COLO668 (cell line): ENCODE data around the gene TMPRSS9.
A peak's percentile ranks its signal among the peaks of the same experiment; 100 is the strongest.
"Not testable (repeated sequence)": the region's sequence is repeated elsewhere in the genome, so short reads cannot be mapped to it uniquely, and the experiment has no call there.

ENCODE experiments used
- DNase-seq: peaks from one replicate; lab custom pipeline; 2025; ENCODE audit not compliant: unreplicated experiment; lab: John Stamatoyannopoulos, UW

The TMPRSS9 gene

DNA sequence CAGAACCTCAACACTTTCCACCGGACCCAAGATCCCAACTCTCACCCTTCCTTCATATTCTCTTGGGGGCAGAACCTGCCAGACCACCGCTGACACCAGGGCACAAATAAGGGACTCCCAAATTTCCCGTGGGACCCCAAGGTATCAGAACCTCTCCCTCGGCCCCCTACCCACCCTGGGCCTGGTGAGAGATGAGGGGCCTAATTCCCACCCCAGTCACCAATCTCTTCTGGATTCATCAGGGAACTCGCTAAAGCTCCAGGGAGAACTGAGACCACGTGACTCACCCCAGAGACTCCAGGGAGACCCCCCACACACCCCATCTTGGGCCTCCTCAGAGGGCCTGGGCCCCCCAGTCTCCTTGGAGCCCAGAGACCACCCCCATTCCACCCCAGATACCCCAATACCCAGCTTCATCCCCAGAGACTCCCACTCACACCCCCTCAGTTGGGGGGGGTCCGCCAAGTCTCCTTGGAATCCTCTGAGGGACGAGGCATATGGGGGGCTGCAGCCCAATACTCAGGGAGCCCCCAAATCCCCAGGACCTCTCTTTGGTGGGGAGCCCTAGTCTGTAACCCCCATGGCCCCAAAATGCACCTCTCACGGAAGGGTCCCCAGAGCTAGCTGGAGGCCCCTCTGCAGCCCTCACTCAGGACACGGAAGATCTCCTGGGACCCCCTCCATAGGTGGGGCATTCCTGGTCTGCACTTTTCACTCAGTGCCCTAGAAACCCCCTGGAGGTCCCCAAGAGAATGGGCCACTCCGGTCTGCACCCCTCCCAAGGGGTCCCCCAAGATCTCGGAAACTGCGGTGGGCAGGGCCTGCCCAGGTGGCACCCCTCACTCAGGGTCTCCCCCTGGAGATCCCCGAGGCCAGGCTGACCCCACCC lies 95.1 kb downstream of the TMPRSS9 start:
- DNase-seq, result no peak

DNA sequence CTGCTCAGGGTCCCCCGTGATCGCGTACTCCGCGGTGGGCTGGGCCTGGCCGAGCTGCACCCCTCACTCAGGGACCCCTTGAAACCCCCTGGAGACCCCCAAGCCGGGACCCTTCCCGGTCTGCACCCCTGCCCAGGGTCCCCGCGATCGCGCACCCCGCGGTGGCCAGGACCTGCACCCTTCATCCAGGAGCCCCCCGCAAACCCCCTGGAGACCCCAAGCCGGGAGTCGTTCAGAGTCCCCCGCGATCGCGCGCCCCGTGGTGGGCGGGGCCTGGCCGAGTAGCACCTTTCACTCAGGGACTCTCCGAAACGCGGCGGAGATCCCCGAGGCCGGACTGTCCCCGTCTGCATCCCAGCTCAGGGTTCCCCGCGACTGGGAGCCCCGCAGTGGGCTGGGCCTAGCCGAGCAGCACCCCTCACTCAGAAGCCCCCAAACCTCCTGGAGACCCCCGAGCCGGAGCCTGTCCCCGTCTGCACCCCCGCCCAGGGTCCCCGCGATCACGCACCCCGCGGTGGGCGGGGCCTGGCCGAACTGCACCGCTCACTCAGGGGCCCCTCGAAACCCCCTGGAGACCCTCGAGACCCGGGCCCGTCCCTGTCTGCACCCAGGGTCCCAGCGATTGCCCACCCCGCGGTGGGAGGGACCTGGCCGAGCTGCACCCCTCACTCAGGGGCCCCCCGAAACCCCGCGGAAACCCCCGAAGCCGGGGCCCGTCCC lies 95.9 kb downstream of the TMPRSS9 start:
- DNase-seq, result peak; percentile 52

GRCh38 chr19:2457394-2458037 lies 97.5 kb downstream of the TMPRSS9 start:
- no peak for DNase-seq

- DNase-seq, result no peak
Observed at GRCh38 chr19:2458054-2458453, 98.0 kb downstream of the TMPRSS9 start.

DNA sequence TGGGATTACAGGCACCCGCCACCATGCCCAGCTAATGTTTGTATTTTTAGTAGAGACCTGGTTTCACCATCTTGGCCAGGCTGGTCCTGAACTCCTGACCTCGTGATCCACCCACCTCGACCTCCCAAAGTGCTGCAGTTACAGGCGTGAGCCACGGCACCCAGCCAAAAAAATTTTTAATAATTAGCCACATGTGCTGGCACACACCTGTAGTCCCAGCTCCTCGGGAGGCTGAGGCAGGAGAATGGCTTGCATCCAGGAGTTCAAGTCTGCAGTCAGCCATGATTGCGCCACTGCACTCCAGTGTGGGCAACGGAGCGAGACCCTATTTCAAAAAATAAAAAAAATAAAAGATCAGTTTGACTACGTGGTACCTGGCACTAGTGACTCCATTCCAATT lies 98.7 kb downstream of the TMPRSS9 start:
- DNase-seq, result not testable (repeated sequence)

GRCh38 chr19:2460245-2460644 lies 100.2 kb downstream of the TMPRSS9 start:
- DNase-seq, result no peak

DNA sequence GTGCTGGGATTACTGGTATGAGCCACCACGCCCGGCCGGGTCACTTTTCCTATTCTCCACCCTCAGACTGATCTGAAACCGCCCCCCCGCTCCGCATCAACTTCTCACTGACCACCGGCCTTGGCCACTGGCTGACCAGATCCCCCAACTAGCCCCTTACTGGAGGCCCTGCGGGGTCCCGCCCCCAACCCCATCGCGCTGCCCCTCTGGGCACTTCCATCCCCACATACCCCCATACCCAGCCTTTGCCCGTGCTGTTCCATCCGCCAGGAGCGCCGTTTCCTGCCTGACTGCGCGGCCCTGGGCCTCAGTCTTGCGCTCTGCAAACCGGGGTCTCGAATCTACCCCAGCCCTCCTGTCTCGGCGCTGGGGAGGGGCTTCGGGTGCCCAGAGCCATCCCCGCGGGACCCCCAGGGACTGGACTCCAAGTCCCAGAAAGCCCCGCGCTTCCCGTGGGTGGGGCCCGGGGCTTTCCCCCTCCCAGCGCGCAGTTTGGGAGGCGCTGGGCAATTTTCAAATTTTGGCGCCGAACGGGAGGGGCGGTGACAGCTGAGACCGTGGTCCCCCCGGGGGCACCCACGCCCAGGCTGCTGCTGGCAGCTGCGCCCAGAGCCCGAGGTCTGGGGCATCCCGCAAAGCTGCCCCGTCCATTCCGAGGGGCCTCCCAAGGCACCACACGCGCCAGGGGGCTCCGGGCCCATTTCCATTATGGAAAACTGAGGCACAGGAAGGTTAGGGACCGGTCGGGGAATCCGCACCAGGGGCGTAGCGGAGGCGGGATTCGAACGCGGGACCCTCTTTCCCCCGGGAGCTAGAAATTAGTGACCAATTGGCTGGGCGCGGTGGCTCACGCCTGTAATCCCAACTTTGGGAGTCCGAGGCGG lies 101.9 kb downstream of the TMPRSS9 start:
- no peak for DNase-seq

DNA sequence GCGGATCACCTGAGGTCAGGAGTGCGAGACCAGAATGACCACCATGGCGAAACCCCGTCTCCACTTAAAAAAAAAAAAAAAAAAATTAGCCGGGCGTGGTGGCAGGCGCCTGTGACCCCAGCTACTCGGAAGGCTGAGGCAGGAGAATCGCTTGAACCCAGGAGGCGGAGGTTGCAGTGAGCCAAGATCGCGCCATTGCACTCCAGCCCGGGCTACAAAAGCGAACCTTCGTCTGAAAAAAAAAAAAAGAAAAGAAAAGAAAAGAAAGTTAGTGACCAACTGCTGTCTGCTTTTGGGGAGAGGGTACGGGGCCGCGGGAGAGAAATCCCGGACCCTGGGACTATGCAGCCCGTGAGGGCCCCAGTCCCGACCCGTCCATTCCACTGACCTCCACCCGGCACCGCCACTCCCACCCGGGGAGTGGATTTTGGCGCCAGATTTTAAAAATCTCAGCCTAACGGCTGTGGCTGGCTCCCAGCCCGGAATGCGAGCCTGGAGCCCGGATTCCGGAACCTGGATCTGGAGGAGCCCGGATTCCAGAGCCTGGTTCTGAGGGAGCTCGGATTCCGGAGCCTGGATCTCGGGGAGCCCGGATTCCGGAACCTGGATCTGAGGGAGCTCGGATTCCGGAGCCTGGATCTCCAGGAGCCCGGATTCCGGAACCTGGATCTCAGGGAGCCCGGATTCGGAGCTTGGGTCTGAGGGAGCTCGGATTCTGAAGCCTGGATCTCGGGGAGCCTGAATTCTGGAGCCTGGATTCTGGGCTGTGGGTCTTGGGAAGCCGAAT lies 102.8 kb downstream of the TMPRSS9 start:
- peak; percentile 40 for DNase-seq

- DNase-seq, result not testable (repeated sequence)
Observed at GRCh38 chr19:2463694-2464093, 103.6 kb downstream of the TMPRSS9 start.

DNA sequence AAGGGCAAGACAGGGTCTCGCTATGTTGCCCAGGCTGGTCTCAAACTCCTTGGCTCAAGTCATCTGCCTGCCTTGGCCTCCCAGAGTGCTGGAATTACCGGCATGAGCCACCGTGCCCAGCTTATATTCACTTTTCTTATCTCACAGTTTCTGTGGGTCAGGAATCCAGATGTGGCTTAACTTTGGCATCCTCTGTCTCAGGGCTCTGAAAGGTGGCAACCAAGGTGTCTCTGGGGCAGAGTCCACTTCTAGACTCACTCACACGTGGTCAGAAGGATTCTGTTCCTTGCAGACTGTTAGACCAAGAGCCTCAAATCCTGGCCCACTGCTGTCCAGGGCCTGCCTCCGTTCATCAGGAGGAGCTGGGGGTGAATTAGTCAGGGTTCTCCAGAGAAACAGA lies 104.3 kb downstream of the TMPRSS9 start:
- DNase-seq, result no peak

DNA sequence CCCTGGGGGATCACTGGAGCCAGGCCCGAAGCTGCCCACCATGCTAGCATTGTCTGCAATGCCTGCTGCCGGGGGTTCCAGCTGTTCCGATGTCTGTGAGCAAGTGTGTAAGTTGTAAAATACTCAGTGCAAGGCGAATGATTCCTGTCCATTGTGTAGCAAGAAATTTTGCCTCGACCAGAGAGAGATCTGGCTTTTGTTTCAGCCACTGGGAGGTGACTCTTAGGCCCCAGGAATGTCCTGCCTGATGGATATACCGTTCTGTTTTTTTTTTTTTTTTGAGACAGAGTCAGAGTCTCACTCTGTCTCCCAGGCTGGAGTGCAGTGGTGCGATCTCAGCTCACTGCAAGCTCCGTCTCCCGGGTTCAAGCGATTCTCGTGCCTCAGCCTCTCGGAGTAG lies 108.5 kb downstream of the TMPRSS9 start:
- no peak for DNase-seq

- no peak for DNase-seq
Observed at GRCh38 chr19:2469102-2469914, 109.2 kb downstream of the TMPRSS9 start.

DNA sequence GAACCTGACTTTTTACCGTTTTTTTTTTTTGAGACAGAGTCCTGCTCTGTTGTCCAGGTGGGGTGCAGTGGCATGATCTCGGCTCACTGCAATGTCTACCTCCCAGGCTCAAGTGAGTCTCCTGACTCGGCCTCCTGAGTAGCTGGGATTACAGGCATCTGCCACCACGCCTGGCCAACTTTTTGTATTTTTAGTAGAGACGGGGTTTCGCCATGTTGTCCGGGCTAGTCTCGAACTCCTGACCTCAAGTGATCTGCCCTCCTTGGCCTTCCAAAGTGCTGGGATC lies 109.8 kb downstream of the TMPRSS9 start:
- not testable (repeated sequence) for DNase-seq

DNA sequence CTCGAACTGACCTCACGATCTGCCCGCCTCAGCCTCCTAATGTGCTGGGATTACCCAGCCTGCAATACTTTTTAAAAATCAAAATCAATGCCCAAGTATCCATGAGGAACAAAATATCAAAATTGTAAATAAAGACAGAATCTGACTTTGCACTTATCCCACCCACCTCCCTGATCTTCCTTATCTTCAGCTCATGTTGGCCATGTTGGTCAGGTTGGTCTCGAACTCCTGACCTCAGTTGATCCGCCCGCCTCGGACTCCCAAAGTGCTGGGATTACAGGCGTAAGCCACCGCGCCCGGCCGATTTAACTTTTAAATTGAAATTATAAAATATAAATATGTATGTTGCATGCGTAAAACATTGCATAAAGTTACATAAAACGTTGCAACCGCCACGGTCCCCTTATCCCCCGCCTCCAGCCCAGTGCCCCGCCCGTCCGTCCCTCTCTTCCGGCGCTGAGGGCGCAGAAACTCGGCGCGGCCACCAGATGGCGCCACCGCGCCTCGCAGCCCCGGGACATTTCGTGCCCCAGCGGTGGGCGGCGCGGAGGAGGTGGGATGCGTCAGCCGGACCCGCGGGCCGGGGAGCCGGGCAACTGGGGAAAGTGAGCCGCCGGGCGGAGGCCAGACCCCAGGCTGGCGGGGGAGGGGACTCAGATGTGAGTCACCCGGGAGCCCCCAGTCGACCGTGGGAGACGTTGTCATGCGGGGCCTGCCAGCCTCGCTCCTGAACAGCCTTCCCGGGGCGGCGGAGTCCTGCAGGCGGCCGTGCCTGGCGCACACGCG lies 114.4 kb downstream of the TMPRSS9 start:
- DNase-seq, result peak; percentile 73

GRCh38 chr19:2475018-2475701 lies 115.1 kb downstream of the TMPRSS9 start:
- DNase-seq, result peak; percentile 43
